Measurements from ENCODE around the gene LHFPL6. TPM values are rescaled to one million over a fixed set of nuclear protein-coding genes. Genes with fewer than 3 reads are reported as not detected.

LHFPL6 gene
- total RNA-seq, 1 donor from 2014 or later = 38.5 TPM

- peaks cover 15% of the 10 kb centered on the region for H3K36me3 Mint-ChIP-seq (ENCODE audit: low read depth, unreplicated experiment)
- DNase-seq (ENCODE audit: low spot score) = no peak
Measured at GRCh38 chr13:39597838-39598237, 5.2 kb downstream of the LHFPL6 start.

GRCh38 chr13:39596685-39597084 is 6.3 kb downstream of the LHFPL6 start:
- H3K27me3 Mint-ChIP-seq (ENCODE audit: unreplicated experiment) = no peaks in the 10 kb centered on the region
- H3K4me1 Mint-ChIP-seq (ENCODE audit: unreplicated experiment) = peaks cover 47% of the 10 kb centered on the region
- no peak for DNase-seq (ENCODE audit: low spot score)
- no peak overlapping the region for H3K27ac Mint-ChIP-seq (ENCODE audit: unreplicated experiment)
- H3K4me3 Mint-ChIP-seq (ENCODE audit: unreplicated experiment) = no peak overlapping the region
- peaks cover 15% of the 10 kb centered on the region for H3K36me3 Mint-ChIP-seq (ENCODE audit: low read depth, unreplicated experiment)
- H3K9me3 Mint-ChIP-seq (ENCODE audit: unreplicated experiment) = no peaks in the 10 kb centered on the region
- TF ChIP-seq CTCF (IDR thresholded peaks at IDR 0.05; ENCODE audit: unreplicated experiment) = no peak

More at GRCh38 chr13:39597838-39598237, 5.2 kb downstream of the LHFPL6 start:
- no peak for TF ChIP-seq CTCF (IDR thresholded peaks at IDR 0.05; ENCODE audit: unreplicated experiment)
- Mint-ChIP-seq H3K4me3 (ENCODE audit: unreplicated experiment) (no peak overlapping the region), H3K9me3 (ENCODE audit: unreplicated experiment) (no peaks in the 10 kb centered on the region), H3K27ac (ENCODE audit: unreplicated experiment) (peak overlapping the region; percentile 48), H3K27me3 (ENCODE audit: unreplicated experiment) (peaks cover 5% of the 10 kb centered on the region), H3K4me1 (ENCODE audit: unreplicated experiment) (peaks cover 47% of the 10 kb centered on the region)

GRCh38 chr13:39596176-39596575 is 6.8 kb downstream of the LHFPL6 start:
- Mint-ChIP-seq H3K36me3 (ENCODE audit: low read depth, unreplicated experiment) (peaks cover 15% of the 10 kb centered on the region), H3K4me1 (ENCODE audit: unreplicated experiment) (peaks cover 44% of the 10 kb centered on the region), H3K9me3 (ENCODE audit: unreplicated experiment) (no peaks in the 10 kb centered on the region), H3K4me3 (ENCODE audit: unreplicated experiment) (no peak overlapping the region), H3K27me3 (ENCODE audit: unreplicated experiment) (no peaks in the 10 kb centered on the region), H3K27ac (ENCODE audit: unreplicated experiment) (no peak overlapping the region)
- no peak for DNase-seq (ENCODE audit: low spot score)
- no peak for TF ChIP-seq CTCF (IDR thresholded peaks at IDR 0.05; ENCODE audit: unreplicated experiment)

- Mint-ChIP-seq H3K27me3 (ENCODE audit: unreplicated experiment) (no peaks in the 10 kb centered on the region), H3K4me1 (ENCODE audit: unreplicated experiment) (peaks cover 15% of the 10 kb centered on the region), H3K4me3 (ENCODE audit: unreplicated experiment) (no peak overlapping the region), H3K27ac (ENCODE audit: unreplicated experiment) (no peak overlapping the region), H3K9me3 (ENCODE audit: unreplicated experiment) (no peaks in the 10 kb centered on the region), H3K36me3 (ENCODE audit: low read depth, unreplicated experiment) (peaks cover 9% of the 10 kb centered on the region)
- TF ChIP-seq CTCF (IDR thresholded peaks at IDR 0.05; ENCODE audit: unreplicated experiment) = no peak
- no peak for DNase-seq (ENCODE audit: low spot score)
Measured at GRCh38 chr13:39590466-39591036, 12.4 kb downstream of the LHFPL6 start.

DNA sequence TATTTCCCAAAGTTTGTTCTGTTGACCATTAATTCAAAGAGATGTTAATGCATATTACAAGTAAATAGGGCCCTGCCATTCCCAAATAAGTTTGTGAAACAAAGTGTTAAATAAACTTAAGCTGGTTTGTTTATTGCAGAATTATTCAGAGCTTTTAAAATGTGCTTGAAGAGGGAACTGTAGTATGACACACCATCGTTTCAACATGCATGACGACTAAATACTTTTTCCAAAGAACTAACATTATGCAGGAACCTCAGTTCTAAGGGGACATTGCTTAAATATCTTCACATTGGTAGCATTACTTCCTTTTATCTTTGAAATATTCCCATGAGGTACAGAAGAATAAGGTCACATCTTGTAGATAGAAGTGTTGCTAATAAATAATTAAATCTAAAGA is 14.6 kb downstream of the LHFPL6 start:
- no peak for DNase-seq (ENCODE audit: low spot score)
- Mint-ChIP-seq H3K4me1 (ENCODE audit: unreplicated experiment) (peaks cover 15% of the 10 kb centered on the region), H3K36me3 (ENCODE audit: low read depth, unreplicated experiment) (no peaks in the 10 kb centered on the region), H3K4me3 (ENCODE audit: unreplicated experiment) (no peak overlapping the region), H3K27ac (ENCODE audit: unreplicated experiment) (no peak overlapping the region), H3K27me3 (ENCODE audit: unreplicated experiment) (no peaks in the 10 kb centered on the region), H3K9me3 (ENCODE audit: unreplicated experiment) (no peaks in the 10 kb centered on the region)
- no peak for TF ChIP-seq CTCF (IDR thresholded peaks at IDR 0.05; ENCODE audit: unreplicated experiment)
